ENCODE measurements around the gene DSTYK. TPM values are rescaled to one million over a fixed set of nuclear protein-coding genes. Genes with fewer than 3 reads are reported as not detected.

The DSTYK gene
- total RNA-seq, 4 donors from 2014 or later = 2.2 to 9.8 (median 6.5) TPM

DNA sequence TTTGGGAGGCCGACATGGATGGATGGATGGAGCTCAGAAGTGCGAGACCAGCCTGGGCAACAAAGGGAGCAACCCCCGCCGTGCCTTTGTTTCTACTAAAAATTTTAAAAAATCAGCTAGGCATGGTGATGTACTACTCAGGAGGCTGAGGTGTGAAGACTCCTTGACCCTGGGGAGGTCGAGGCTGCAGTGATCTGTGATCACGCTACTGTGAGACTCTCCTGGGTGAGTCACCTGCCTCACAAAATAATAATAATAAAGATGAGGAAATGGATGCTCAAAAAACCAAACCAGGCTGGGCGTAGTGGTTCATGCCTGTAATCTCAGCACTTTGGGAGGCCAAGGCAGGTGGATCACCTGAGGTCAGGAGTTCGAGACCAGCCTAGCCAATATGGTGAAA is 19.2 kb downstream of the DSTYK start:
- Histone ChIP-seq H3K27me3 (no peaks in the 10 kb centered on the region), H3K27ac (no peak overlapping the region), H3K4me3 (no peak overlapping the region), H3K4me1 (peaks cover 7 to 17% (median 9%) of the 10 kb centered on the region in 4 donors), H3K9me3 (no peaks in the 10 kb centered on the region), H3K36me3 (no peaks in the 10 kb centered on the region)
- 88 to 96% methylated on average over 4 to 8 of the region's 8 CpGs for WGBS, 2 donors (ENCODE audit: low coverage in 1 of 2)
- DNase-seq = no peak
- TF ChIP-seq POLR2A (IDR thresholded peaks at IDR 0.05) = no peak
- no peak for TF ChIP-seq CTCF (IDR thresholded peaks at IDR 0.05)
- no peak for TF ChIP-seq POLR2AphosphoS5 (IDR thresholded peaks at IDR 0.05)
- no peak for TF ChIP-seq EP300 (IDR thresholded peaks at IDR 0.05; ENCODE audit: low read depth)
- intact Hi-C loops (cut with DNase I; ENCODE audit: low total_unique reads) = no loop called here
- in situ Hi-C loops (cut with MboI; ENCODE audit: low pct_ligation_motif_present in 1 of 4, low pct_unique_long_range_greater_than_20kb in 1 of 4, low sequenced_read_pairs in 3 of 4) = no loop called here

- TF ChIP-seq POLR2A (IDR thresholded peaks at IDR 0.05) (no peak), CTCF (IDR thresholded peaks at IDR 0.05) (no peak), POLR2AphosphoS5 (IDR thresholded peaks at IDR 0.05) (no peak), EP300 (IDR thresholded peaks at IDR 0.05; ENCODE audit: low read depth) (no peak)
- no peak overlapping the region for H3K4me3 ChIP-seq
- in situ Hi-C loops (cut with MboI; ENCODE audit: low pct_ligation_motif_present in 1 of 4, low pct_unique_long_range_greater_than_20kb in 1 of 4, low sequenced_read_pairs in 3 of 4) (no loop called here), intact Hi-C loops (cut with DNase I; ENCODE audit: low total_unique reads) (no loop called here)
- peaks cover 7 to 17% (median 9%) of the 10 kb centered on the region in 4 donors for H3K4me1 ChIP-seq
- no peak for DNase-seq
- H3K27ac ChIP-seq = no peak overlapping the region
- H3K27me3 ChIP-seq = no peaks in the 10 kb centered on the region
- H3K36me3 ChIP-seq = no peaks in the 10 kb centered on the region
- WGBS, 2 donors (ENCODE audit: low coverage in 1 of 2) = 31 to 47% methylated on average over 2 of the region's 2 CpGs
- no peaks in the 10 kb centered on the region for H3K9me3 ChIP-seq
Measured at GRCh38 chr1:205191622-205192021, 19.9 kb downstream of the DSTYK start.

DNA sequence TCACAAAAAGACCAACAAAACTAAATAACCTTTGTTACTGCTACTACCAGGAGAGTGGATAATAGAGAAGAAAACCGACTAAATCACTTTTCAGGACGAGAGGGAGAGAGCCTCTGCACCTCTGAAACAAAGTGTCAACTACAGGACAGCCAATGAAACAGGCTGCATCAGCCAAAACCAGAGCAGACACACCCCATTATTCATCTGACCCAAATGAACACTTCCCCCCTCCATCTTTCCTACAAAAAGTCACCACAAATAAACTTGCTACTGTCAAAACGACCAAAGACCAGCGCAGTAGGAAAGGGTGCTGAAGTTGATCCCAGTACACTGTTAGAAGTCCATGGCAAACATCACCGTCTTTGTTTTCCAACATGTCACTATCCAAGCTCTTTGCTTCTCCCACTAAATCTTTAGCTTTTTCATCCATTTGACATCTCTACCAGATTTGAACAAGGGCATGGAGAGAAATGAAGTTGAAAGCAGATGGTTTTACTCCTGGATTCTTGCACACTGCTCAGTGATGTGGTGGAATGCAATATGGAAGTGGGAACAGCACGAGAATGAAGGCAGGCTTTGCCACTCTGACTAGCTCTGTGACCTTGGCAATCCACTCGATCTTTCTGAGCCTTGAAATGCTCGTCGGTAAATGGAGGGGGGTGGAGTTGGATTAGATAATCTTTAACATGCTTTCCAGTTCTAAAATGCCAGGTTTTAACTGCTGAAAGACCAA is 20.5 kb downstream of the DSTYK start:
- Histone ChIP-seq H3K4me1 (peaks cover 7 to 17% (median 9%) of the 10 kb centered on the region in 4 donors), H3K36me3 (no peaks in the 10 kb centered on the region), H3K9me3 (no peaks in the 10 kb centered on the region), H3K27ac (no peak overlapping the region), H3K4me3 (no peak overlapping the region), H3K27me3 (no peaks in the 10 kb centered on the region)
- whole genome bisulfite sequencing, 2 donors (ENCODE audit: low coverage in 1 of 2) = 56 to 61% methylated on average over 9 of the region's 9 CpGs
- intact Hi-C loops (cut with DNase I; ENCODE audit: low total_unique reads) (no loop called here), in situ Hi-C loops (cut with MboI; ENCODE audit: low pct_ligation_motif_present in 1 of 4, low pct_unique_long_range_greater_than_20kb in 1 of 4, low sequenced_read_pairs in 3 of 4) (no loop called here)
- no peak for TF ChIP-seq EP300 (IDR thresholded peaks at IDR 0.05; ENCODE audit: low read depth)
- peak in 1 of 3 donors; percentile 14 for TF ChIP-seq POLR2AphosphoS5 (IDR thresholded peaks at IDR 0.05)
- DNase-seq = no peak

GRCh38 chr1:205189131-205189530 is 22.4 kb downstream of the DSTYK start:
- peaks cover 7 to 19% (median 9%) of the 10 kb centered on the region in 4 donors for H3K4me1 ChIP-seq
- WGBS, 2 donors (ENCODE audit: low coverage in 1 of 2) = 57 to 84% methylated on average over 2 of the region's 2 CpGs
- H3K36me3 ChIP-seq = no peaks in the 10 kb centered on the region
- intact Hi-C loops (cut with DNase I; ENCODE audit: low total_unique reads) = no loop called here
- DNase-seq = no peak
- in situ Hi-C loops (cut with MboI; ENCODE audit: low pct_ligation_motif_present in 1 of 4, low pct_unique_long_range_greater_than_20kb in 1 of 4, low sequenced_read_pairs in 3 of 4) = no loop called here
- H3K4me3 ChIP-seq = no peak overlapping the region
- H3K27ac ChIP-seq = no peak overlapping the region
- no peaks in the 10 kb centered on the region for H3K9me3 ChIP-seq
- H3K27me3 ChIP-seq = no peaks in the 10 kb centered on the region
- TF ChIP-seq POLR2A (IDR thresholded peaks at IDR 0.05) (no peak), POLR2AphosphoS5 (IDR thresholded peaks at IDR 0.05) (no peak), CTCF (IDR thresholded peaks at IDR 0.05) (no peak), EP300 (IDR thresholded peaks at IDR 0.05; ENCODE audit: low read depth) (no peak)
